OCI-LY7 (cell line): ENCODE measurements around the gene SLC25A30. TPM values are rescaled to one million over a fixed set of nuclear protein-coding genes. Genes with fewer than 3 reads are reported as not detected.

ENCODE experiments used
- BruUV-seq: library from RNA; stranded (reverse); fragments of 400-500 nt; replicated peaks from 2 replicates; lab custom pipeline; 2021; lab: Mats Ljungman, UMichigan
- CTCF ChIA-PET: fragments of 300-600 bp; sonication (Branson Sonifier 250); formaldehyde crosslinking; loops from one replicate; lab custom pipeline; 2022; ENCODE audit warnings: antibody characterized with exemption; ENCODE audit not compliant: unreplicated experiment; lab: Charles Lee
- POLR2A ChIA-PET: fragments of 300-600 bp; sonication (Branson Sonifier 250); formaldehyde crosslinking; loops from one replicate; lab custom pipeline; 2022; ENCODE audit warnings: antibody characterized with exemption; lab: Charles Lee
- DNase-seq: peaks from one replicate; pipeline ENCODE4 v3.0.0-alpha.2; 2015; ENCODE audit warnings: low spot score
- H2AFZ ChIP-seq: fragments of 200-600 bp; sonication (generic), shearing (Covaris generic); 2 replicates; pipeline ENCODE4 v1.6.1; 2014; ENCODE audit warnings: mild to moderate bottlenecking, antibody characterized with exemption, low read length, moderate library complexity
- H3K27ac ChIP-seq: fragments of 200-600 bp; sonication (generic); 2 replicates; pipeline ENCODE4 v1.5.1; 2014; ENCODE audit warnings: mixed run types, low read depth, mild to moderate bottlenecking, moderate library complexity, low read length, inconsistent platforms; ENCODE audit not compliant: poor library complexity, severe bottlenecking
- H3K36me3 ChIP-seq: fragments of 200-600 bp; sonication (generic); 2 replicates; pipeline ENCODE4 v1.6.1; 2014; ENCODE audit warnings: mild to moderate bottlenecking, antibody characterized with exemption, low read length, moderate library complexity, mixed read lengths; ENCODE audit not compliant: insufficient read depth
- H3K4me1 ChIP-seq: fragments of 200-600 bp; sonication (generic); 2 replicates; pipeline ENCODE4 v1.5.1; 2014; ENCODE audit warnings: mild to moderate bottlenecking, low read length; ENCODE audit not compliant: insufficient read depth, poor library complexity, severe bottlenecking
- H3K4me2 ChIP-seq: fragments of 200-600 bp; sonication (generic); 2 replicates; pipeline ENCODE4 v1.6.1; 2014; ENCODE audit warnings: mild to moderate bottlenecking, low read length
- H3K4me3 ChIP-seq: fragments of 200-600 bp; sonication (generic); 2 replicates; pipeline ENCODE4 v1.5.1; 2014; ENCODE audit warnings: mild to moderate bottlenecking, low read depth, low read length; ENCODE audit not compliant: poor library complexity, severe bottlenecking
- H3K79me2 ChIP-seq: fragments of 200-600 bp; sonication (generic); 2 replicates; pipeline ENCODE4 v1.6.1; 2016; ENCODE audit warnings: low read depth, mild to moderate bottlenecking, low read length, moderate library complexity, mixed read lengths; ENCODE audit not compliant: insufficient read depth
- H3K9me2 ChIP-seq: fragments of 200-600 bp; sonication (generic); 2 replicates; pipeline ENCODE4 v1.6.1; 2016; ENCODE audit warnings: mild to moderate bottlenecking, low read length, mixed read lengths; ENCODE audit not compliant: insufficient read depth
- H3K9me3 ChIP-seq: fragments of 200-600 bp; sonication (generic); 2 replicates; pipeline ENCODE4 v1.6.1; 2014; ENCODE audit warnings: mild to moderate bottlenecking, mixed run types, low read length, mixed read lengths
- H4K20me1 ChIP-seq: fragments of 200-600 bp; sonication (generic); 2 replicates; pipeline ENCODE4 v1.6.1; 2014; ENCODE audit warnings: mild to moderate bottlenecking, antibody characterized with exemption, low read length, moderate library complexity, mixed read lengths; ENCODE audit not compliant: insufficient read depth
- CTCF ChIP-seq: fragments of 200-600 bp; sonication (generic); conservative IDR thresholded peaks from 2 replicates; pipeline ENCODE4 v1.5.1; 2014; ENCODE audit warnings: mild to moderate bottlenecking, antibody characterized with exemption, low read length, moderate library complexity, mixed read lengths
- EZH2phosphoT487 ChIP-seq: fragments of 200-600 bp; sonication (generic); IDR thresholded peaks from 2 replicates; pipeline ENCODE4 v1.6.1; 2018; ENCODE audit warnings: low read depth, borderline replicate concordance, mild to moderate bottlenecking, mixed run types, antibody characterized with exemption, low read length, moderate library complexity, mixed read lengths
- intact Hi-C: fragments of 100-400 bp; cut with micrococcal nuclease; formaldehyde crosslinking; loops from one replicate; pipeline ENCODE4 v1.10.0; 2022; ENCODE audit not compliant: unreplicated experiment
- total RNA-seq, 2 experiments: library from RNA; depleted of rRNA in 1 of 2; stranded (reverse); fragments of >200 nt in 1 of 2; shearing (Covaris generic) in 1 of 2; gene quantifications; 2 replicates each; pipeline ENCODE4 v1.2.3, GENCODE V29; 2014 to 2022

Gene SLC25A30
- total RNA-seq, 2 experiments from 2014 or later = 0.78 to 1.5 TPM

DNA sequence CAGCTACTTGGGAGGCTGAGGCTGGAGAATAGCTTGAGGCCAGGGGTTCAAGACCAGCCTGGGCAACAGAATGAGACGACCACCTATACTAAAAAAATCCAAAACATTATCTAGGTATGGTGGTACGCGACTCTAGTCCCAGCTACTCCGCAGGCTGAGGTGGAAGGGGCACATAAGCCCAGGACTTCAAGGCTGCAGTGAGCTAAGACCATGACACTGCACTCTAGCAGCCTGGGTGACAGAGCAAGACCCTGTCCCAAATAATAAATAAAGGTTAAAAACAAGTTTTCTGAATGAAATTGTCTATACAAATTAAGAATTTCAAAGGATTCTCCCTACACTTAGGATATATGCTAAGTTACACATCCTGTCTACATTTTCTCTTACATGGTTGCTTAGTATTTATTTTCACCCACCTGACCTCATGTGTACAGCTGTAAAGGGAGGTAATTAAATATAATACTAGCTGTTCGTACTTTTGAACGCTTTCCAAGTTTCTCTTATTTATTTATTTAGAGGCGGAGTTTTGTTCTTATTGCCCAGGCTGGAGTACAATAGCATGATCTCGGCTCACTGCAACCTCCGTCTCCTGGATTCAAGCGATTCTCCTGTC lies 1.6 kb downstream of the SLC25A30 start:
- no peaks in the 10 kb centered on the region for H3K9me2 ChIP-seq
- H4K20me1 ChIP-seq = 0 out of 2 replicates have a peak, but pooled peaks cover 6% of the 10 kb centered on the region
- H3K4me1 ChIP-seq = peaks cover 20% of the 10 kb centered on the region
- intact Hi-C loops = loop anchor here (5.0 kb wide), 1 partner anchor 46 kb away; the partner anchor contains the start of gene COG3
- TF ChIP-seq EZH2phosphoT487 (no peak), CTCF (no peak)
- H3K4me2 ChIP-seq = peak overlapping the region; percentile 71
- DNase-seq = no peak
- no peaks in the 10 kb centered on the region for H3K36me3 ChIP-seq
- no peak overlapping the region for H3K27ac ChIP-seq
- ChIA-PET POLR2A (interaction anchor here (0.9 to 1.0 kb wide), 2 partner anchors 10 to 44 kb away, joined by 3 read pairs; no protein-coding TSS in a partner anchor), CTCF (no interaction called here)
- H3K4me3 ChIP-seq = peak overlapping the region; percentile 60
- no peaks in the 10 kb centered on the region for H3K79me2 ChIP-seq
- H3K9me3 ChIP-seq = no peaks in the 10 kb centered on the region
- BruUV-seq = no TSS peak
- no peak overlapping the region for H2AFZ ChIP-seq

DNA sequence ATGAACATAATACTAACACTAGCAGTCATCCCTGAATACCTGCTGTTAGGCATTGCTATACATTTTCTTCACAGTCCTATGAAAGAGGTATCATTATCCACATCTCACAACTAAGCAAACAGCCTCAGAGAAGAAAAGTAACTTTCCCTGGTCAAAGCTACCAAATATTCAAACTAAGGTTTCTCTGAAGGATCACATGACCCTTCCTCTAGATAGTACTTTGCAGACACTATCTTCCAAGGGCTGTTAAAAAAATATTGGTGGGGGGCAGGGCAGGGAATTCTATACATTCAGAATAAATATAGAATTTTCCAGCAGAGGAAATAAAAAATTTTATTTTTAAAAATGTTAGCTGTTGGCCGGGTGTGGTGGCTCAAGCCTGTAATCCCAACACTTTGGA lies 3.1 kb downstream of the SLC25A30 start:
- H3K4me3 ChIP-seq = no peak overlapping the region
- H3K4me2 ChIP-seq = no peak overlapping the region
- H3K27ac ChIP-seq = no peak overlapping the region
- CTCF ChIA-PET = no interaction called here
- no peak overlapping the region for H2AFZ ChIP-seq
- DNase-seq = no peak
- intact Hi-C loops = loop anchor here (5.0 kb wide), 1 partner anchor 47 kb away; the partner anchor contains the start of gene COG3
- 0 out of 2 replicates have a peak, but pooled peaks cover 6% of the 10 kb centered on the region for H4K20me1 ChIP-seq
- TF ChIP-seq EZH2phosphoT487 (no peak), CTCF (no peak)
- no TSS peak for BruUV-seq
- no peaks in the 10 kb centered on the region for H3K36me3 ChIP-seq
- POLR2A ChIA-PET = no interaction called here
- peaks cover 20% of the 10 kb centered on the region for H3K4me1 ChIP-seq
- no peaks in the 10 kb centered on the region for H3K79me2 ChIP-seq
- H3K9me3 ChIP-seq = no peaks in the 10 kb centered on the region
- no peaks in the 10 kb centered on the region for H3K9me2 ChIP-seq

- POLR2A ChIA-PET = interaction anchor here (0.7 to 1.0 kb wide), 2 partner anchors 7 to 221 kb away, joined by 3 read pairs; no protein-coding TSS in a partner anchor
- Histone ChIP-seq H3K9me2 (no peaks in the 10 kb centered on the region), H4K20me1 (0 out of 2 replicates have a peak, but pooled peaks cover 6% of the 10 kb centered on the region), H3K9me3 (no peaks in the 10 kb centered on the region), H3K4me2 (no peak overlapping the region), H3K27ac (no peak overlapping the region), H3K79me2 (no peaks in the 10 kb centered on the region), H3K4me3 (no peak overlapping the region), H3K36me3 (no peaks in the 10 kb centered on the region), H3K4me1 (peaks cover 20% of the 10 kb centered on the region), H2AFZ (no peak overlapping the region)
- TF ChIP-seq EZH2phosphoT487 = no peak
- TF ChIP-seq CTCF = no peak
- BruUV-seq = no TSS peak
- DNase-seq = no peak
- intact Hi-C loops = no loop called here
- CTCF ChIA-PET = no interaction called here
Observed at GRCh38 chr13:45413826-45414307, 4.3 kb downstream of the SLC25A30 start.
